ENCODE data around the gene FCN1. TPM values are rescaled to one million over a fixed set of nuclear protein-coding genes. Genes with fewer than 3 reads are reported as not detected.

The FCN1 gene
- total and polyA plus RNA-seq, 10 of the 15 experiments (the other 5 are each of a cell fraction or from before 2014, with no cell fraction given) = 0.08 TPM; not detected in 9

DNA sequence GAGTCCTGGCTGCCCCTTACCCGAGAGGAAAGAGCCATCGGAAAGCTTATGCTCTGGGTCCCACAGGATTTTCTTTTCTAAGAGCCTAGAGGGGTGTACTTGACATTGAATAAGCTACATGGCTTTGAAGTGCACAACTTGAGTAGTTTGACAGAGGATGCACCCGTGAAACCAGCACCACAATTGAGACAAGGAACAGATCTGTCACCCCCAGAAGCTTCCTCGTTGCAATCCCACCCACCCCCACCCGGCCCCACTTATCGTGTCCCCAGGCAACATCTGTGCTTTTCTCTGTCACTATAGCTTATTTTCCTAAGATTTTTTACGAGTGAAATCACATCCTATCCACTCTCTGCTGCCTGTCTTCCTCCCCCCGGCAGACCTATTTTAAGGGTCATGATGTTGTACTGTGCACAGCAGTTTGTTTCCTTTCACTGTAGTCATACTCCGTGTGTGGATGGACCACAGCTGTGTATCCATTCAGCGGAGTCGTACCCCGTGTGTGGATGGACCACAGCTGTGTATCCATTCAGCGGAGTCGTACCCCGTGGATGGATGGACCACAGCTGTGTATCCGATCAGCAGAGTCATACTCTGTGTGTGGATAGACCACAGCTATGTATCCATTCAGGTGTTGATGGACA is 45.9 kb downstream of the FCN1 start:
- BruUV-seq (replicated peaks) = no TSS peak
- Histone ChIP-seq H3K4me3 (no peak overlapping the region), H3K79me2 (ENCODE audit: control insufficient read depth, insufficient read depth, low read length) (no peaks in the 10 kb centered on the region), H2AFZ (ENCODE audit: control insufficient read depth, low read depth, low read length) (no peak overlapping the region), H3K27ac (ENCODE audit: control insufficient read depth, insufficient read depth) (no peak overlapping the region), H3K4me2 (ENCODE audit: control insufficient read depth, insufficient read depth) (no peak overlapping the region), H4K20me1 (ENCODE audit: control insufficient read depth, insufficient read depth) (no peaks in the 10 kb centered on the region), H3K36me3 (ENCODE audit: control insufficient read depth in 2 of 2, insufficient read depth in 2 of 2, low read length in 1 of 2) (no peaks in the 10 kb centered on the region), H3K4me1 (ENCODE audit: control insufficient read depth, insufficient read depth, low read length) (peaks cover 6% of the 10 kb centered on the region; the same call in 1 of the 2 replicates), H3K27me3 (replicated peaks in 1 of 2; ENCODE audit: control insufficient read depth in 2 of 2, insufficient read depth in 2 of 2, low read length in 1 of 2) (no peaks in the 10 kb centered on the region), H3K9ac (ENCODE audit: control insufficient read depth, insufficient read depth, low read length) (no peak overlapping the region), H3K9me3 (replicated peaks; ENCODE audit: control insufficient read depth, insufficient read depth, low read length) (peaks cover 4% of the 10 kb centered on the region; the same call in 2 of the 3 replicates)
- intact Hi-C loops (cut with micrococcal nuclease; ENCODE audit: unreplicated experiment) (no loop called here), in situ Hi-C loops (cut with MboI) (no loop called here)
- ATAC-seq (no peak), DNase-seq (ENCODE audit: low read depth, low spot score) (no peak), FAIRE-seq (no peak)
- WGBS (ENCODE audit: insufficient coverage, insufficient replicate concordance, low lambda C conversion rate, missing lambda C conversion rate) = 51% methylated on average over 16 of the region's 16 CpGs
- ChIA-PET SMC1A (ENCODE audit: uncharacterized antibody, unreplicated experiment) (interaction anchor here (0.8 kb wide), 1 partner anchor 14 kb away, joined by 4 read pairs; no protein-coding TSS in a partner anchor), POLR2A (interaction anchor here (0.6 kb wide), 1 partner anchor 1869 kb away, joined by 3 read pairs; no protein-coding TSS in a partner anchor), CTCF (interaction anchor here (1.0 to 1.1 kb wide), 2 partner anchors 17 to 111 kb away, joined by 4 read pairs; no protein-coding TSS in a partner anchor), RAD21 (ENCODE audit: unreplicated experiment) (no interaction called here)
- TF ChIP-seq RAD51 (IDR thresholded peaks at IDR 0.05) (no peak), TCF7 (IDR thresholded peaks at IDR 0.05; ENCODE audit: borderline replicate concordance) (no peak), NFYA (IDR thresholded peaks at IDR 0.05; ENCODE audit: borderline replicate concordance, low read depth, low read length) (no peak), CREB1 (IDR thresholded peaks at IDR 0.05; ENCODE audit: low read depth) (no peak), WRNIP1 (IDR thresholded peaks at IDR 0.05; ENCODE audit: borderline replicate concordance, low read depth, low read length) (no peak), ASH2L (IDR thresholded peaks at IDR 0.05; ENCODE audit: borderline replicate concordance, low read depth) (no peak), MYC (IDR thresholded peaks at IDR 0.05; ENCODE audit: insufficient read depth, insufficient read length, insufficient replicate concordance, low read length, severe bottlenecking) (no peak), CEBPZ (IDR thresholded peaks at IDR 0.05; ENCODE audit: low read depth, low read length) (no peak), ZNF622 (IDR thresholded peaks at IDR 0.05) (no peak)
- TF ChIP-seq, protein P1, sequence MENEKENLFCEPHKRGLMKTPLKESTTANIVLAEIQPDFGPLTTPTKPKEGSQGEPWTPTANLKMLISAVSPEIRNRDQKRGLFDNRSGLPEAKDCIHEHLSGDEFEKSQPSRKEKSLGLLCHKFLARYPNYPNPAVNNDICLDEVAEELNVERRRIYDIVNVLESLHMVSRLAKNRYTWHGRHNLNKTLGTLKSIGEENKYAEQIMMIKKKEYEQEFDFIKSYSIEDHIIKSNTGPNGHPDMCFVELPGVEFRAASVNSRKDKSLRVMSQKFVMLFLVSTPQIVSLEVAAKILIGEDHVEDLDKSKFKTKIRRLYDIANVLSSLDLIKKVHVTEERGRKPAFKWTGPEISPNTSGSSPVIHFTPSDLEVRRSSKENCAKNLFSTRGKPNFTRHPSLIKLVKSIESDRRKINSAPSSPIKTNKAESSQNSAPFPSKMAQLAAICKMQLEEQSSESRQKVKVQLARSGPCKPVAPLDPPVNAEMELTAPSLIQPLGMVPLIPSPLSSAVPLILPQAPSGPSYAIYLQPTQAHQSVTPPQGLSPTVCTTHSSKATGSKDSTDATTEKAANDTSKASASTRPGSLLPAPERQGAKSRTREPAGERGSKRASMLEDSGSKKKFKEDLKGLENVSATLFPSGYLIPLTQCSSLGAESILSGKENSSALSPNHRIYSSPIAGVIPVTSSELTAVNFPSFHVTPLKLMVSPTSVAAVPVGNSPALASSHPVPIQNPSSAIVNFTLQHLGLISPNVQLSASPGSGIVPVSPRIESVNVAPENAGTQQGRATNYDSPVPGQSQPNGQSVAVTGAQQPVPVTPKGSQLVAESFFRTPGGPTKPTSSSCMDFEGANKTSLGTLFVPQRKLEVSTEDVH (IDR thresholded peaks at IDR 0.05; ENCODE audit: low read depth, partially characterized antibody) = no peak
- TF ChIP-seq, protein P2, sequence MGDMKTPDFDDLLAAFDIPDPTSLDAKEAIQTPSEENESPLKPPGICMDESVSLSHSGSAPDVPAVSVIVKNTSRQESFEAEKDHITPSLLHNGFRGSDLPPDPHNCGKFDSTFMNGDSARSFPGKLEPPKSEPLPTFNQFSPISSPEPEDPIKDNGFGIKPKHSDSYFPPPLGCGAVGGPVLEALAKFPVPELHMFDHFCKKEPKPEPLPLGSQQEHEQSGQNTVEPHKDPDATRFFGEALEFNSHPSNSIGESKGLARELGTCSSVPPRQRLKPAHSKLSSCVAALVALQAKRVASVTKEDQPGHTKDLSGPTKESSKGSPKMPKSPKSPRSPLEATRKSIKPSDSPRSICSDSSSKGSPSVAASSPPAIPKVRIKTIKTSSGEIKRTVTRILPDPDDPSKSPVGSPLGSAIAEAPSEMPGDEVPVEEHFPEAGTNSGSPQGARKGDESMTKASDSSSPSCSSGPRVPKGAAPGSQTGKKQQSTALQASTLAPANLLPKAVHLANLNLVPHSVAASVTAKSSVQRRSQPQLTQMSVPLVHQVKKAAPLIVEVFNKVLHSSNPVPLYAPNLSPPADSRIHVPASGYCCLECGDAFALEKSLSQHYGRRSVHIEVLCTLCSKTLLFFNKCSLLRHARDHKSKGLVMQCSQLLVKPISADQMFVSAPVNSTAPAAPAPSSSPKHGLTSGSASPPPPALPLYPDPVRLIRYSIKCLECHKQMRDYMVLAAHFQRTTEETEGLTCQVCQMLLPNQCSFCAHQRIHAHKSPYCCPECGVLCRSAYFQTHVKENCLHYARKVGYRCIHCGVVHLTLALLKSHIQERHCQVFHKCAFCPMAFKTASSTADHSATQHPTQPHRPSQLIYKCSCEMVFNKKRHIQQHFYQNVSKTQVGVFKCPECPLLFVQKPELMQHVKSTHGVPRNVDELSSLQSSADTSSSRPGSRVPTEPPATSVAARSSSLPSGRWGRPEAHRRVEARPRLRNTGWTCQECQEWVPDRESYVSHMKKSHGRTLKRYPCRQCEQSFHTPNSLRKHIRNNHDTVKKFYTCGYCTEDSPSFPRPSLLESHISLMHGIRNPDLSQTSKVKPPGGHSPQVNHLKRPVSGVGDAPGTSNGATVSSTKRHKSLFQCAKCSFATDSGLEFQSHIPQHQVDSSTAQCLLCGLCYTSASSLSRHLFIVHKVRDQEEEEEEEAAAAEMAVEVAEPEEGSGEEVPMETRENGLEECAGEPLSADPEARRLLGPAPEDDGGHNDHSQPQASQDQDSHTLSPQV (IDR thresholded peaks at IDR 0.05) = no peak

Measured in GM12878 (cell line).